Uterus (tissue), 4 donors: ENCODE results near the gene AHNAK. TPM values are rescaled to one million over a fixed set of nuclear protein-coding genes. Genes with fewer than 3 reads are reported as not detected.

ENCODE experiments used
- DNase-seq, 2 donors: peaks; one replicate each; pipeline ENCODE4 v3.0.0-alpha.2; 2019 to 2020
- H3K27ac ChIP-seq, 2 donors: fragments of 200-600 bp; sonication (generic); 1 replicate in 1 of 2; 2 replicates in 1 of 2; pipeline ENCODE4 v1.5.1; 2016 to 2018
- H3K27me3 ChIP-seq, 2 donors: fragments of 200-600 bp; sonication (generic); one replicate each; pipeline ENCODE4 v1.5.1; 2018 to 2019; ENCODE audit warnings: control low read depth in 1 of 2
- H3K36me3 ChIP-seq, 2 donors: fragments of 200-600 bp; sonication (generic); one replicate each; pipeline ENCODE4 v1.5.1; 2019; ENCODE audit warnings: control low read depth in 1 of 2
- H3K4me1 ChIP-seq, 2 donors: fragments of 200-600 bp; sonication (generic); one replicate each; pipeline ENCODE4 v1.5.1; 2018 to 2019; ENCODE audit warnings: control low read depth in 1 of 2
- H3K4me3 ChIP-seq, 2 donors: fragments of 200-600 bp; sonication (generic); 1 replicate in 1 of 2; 2 replicates in 1 of 2; pipeline ENCODE4 v1.5.1; 2018 to 2019; ENCODE audit warnings: mild to moderate bottlenecking in 1 of 2
- H3K9me3 ChIP-seq, 2 donors: fragments of 200-600 bp; sonication (generic); one replicate each; pipeline ENCODE4 v1.5.1; 2019; ENCODE audit warnings: control low read depth in 1 of 2
- CTCF ChIP-seq, 4 experiments: fragments of 200-600 bp in 2 of 4; fragments of 450-650 bp in 2 of 4; sonication (generic) in 2 of 4; IDR thresholded peaks; one replicate each; pipeline ENCODE4 v1.5.1; 2016 to 2019; ENCODE audit warnings: antibody characterized with exemption in 4 of 4, mild to moderate bottlenecking in 2 of 4, moderate library complexity in 1 of 4
- POLR2A ChIP-seq, 2 donors: fragments of 450-650 bp; IDR thresholded peaks; one replicate each; pipeline ENCODE4 v1.6.1; 2016; ENCODE audit warnings: antibody characterized with exemption in 2 of 2, mild to moderate bottlenecking in 1 of 2, moderate library complexity in 1 of 2
- intact Hi-C: fragments of 100-400 bp; cut with DNase I; formaldehyde crosslinking; loops from one replicate; pipeline ENCODE4 v1.15.1; 2023; ENCODE audit warnings: low total_unique reads
- total RNA-seq, 4 donors: library from RNA; depleted of rRNA in 3 of 4; stranded (reverse); fragments of >200 nt in 3 of 4; gene quantifications; one replicate each; pipeline versions ENCODE4 v1.1.0 to v1.2.4, GENCODE V29; 2014 to 2023
- donor health status: DM: yes; HTN: yes; CAD: no.

AHNAK gene
- total RNA-seq, 4 donors from 2014 or later: 452 to 1,353 (median 779) TPM

GRCh38 chr11:62496676-62497075, 49.9 kb downstream of the AHNAK start:
- Histone ChIP-seq H3K27me3 (no peaks in the 10 kb centered on the region), H3K4me3 (no peak overlapping the region), H3K9me3 (no peaks in the 10 kb centered on the region), H3K36me3 (no peaks in the 10 kb centered on the region), H3K4me1 (peaks cover 0 to 4% of the 10 kb centered on the region in 2 donors), H3K27ac (no peak overlapping the region)
- DNase-seq: no peak
- intact Hi-C loops: no loop called here
- TF ChIP-seq CTCF (IDR thresholded peaks at IDR 0.05): no peak
- no peak for TF ChIP-seq POLR2A (IDR thresholded peaks at IDR 0.05)

- H3K4me1 ChIP-seq: no peaks in the 10 kb centered on the region
- H3K27me3 ChIP-seq: no peaks in the 10 kb centered on the region
- no peaks in the 10 kb centered on the region for H3K9me3 ChIP-seq
- intact Hi-C loops: no loop called here
- no peaks in the 10 kb centered on the region for H3K36me3 ChIP-seq
- H3K4me3 ChIP-seq: no peak overlapping the region
- no peak for DNase-seq
- H3K27ac ChIP-seq: no peak overlapping the region
- TF ChIP-seq CTCF (IDR thresholded peaks at IDR 0.05): no peak
- no peak for TF ChIP-seq POLR2A (IDR thresholded peaks at IDR 0.05)
Observed at GRCh38 chr11:62494246-62494645, 52.4 kb downstream of the AHNAK start.

GRCh38 chr11:62493801-62494200, 52.8 kb downstream of the AHNAK start:
- Histone ChIP-seq H3K9me3 (no peaks in the 10 kb centered on the region), H3K4me3 (no peak overlapping the region), H3K27me3 (no peaks in the 10 kb centered on the region), H3K27ac (no peak overlapping the region), H3K36me3 (no peaks in the 10 kb centered on the region), H3K4me1 (no peaks in the 10 kb centered on the region)
- DNase-seq: no peak
- intact Hi-C loops: no loop called here
- TF ChIP-seq POLR2A (IDR thresholded peaks at IDR 0.05): no peak

GRCh38 chr11:62492586-62492985, 54.0 kb downstream of the AHNAK start:
- intact Hi-C loops: no loop called here
- DNase-seq: no peak
- Histone ChIP-seq H3K9me3 (no peaks in the 10 kb centered on the region), H3K27me3 (no peaks in the 10 kb centered on the region), H3K4me1 (no peaks in the 10 kb centered on the region), H3K27ac (no peak overlapping the region), H3K36me3 (no peaks in the 10 kb centered on the region), H3K4me3 (no peak overlapping the region)
- TF ChIP-seq CTCF (IDR thresholded peaks at IDR 0.05) (no peak), POLR2A (IDR thresholded peaks at IDR 0.05) (no peak)

DNA sequence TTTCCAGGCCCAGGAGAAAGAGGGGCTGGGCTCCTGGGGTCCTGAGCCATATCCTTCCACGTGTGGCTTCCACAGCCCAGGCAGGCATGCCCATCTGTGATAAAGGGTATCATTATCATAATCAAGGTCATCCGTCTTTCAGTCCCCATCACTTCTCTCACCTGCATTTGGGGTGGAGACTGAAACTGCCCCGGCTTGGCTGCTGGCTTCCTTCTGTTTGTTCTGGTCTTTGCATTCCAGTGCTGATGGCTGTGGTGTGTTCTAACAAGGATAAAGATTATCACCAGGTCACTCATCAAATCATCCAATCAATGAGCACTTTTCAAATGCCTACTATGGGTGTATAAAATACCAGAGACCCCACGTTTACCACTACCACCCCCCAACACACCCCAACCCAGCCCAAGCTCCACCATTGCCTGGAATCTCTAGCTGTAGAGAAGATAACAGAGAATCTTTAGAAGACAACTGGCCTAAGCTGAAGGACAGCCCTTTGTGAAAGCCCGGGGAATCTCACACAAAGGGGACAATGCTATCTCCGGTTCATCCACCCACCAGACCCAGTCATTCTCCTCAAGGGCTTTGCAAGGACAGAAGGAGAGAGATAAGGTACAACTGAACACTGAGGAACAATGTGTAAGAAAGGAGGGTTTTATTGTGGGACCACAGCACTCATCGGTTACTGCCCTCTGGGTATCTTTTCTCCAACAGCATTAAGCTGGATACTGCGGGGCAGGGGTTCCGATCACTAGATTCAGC, 54.9 kb downstream of the AHNAK start:
- intact Hi-C loops: no loop called here
- no peak for TF ChIP-seq POLR2A (IDR thresholded peaks at IDR 0.05)
- TF ChIP-seq CTCF (IDR thresholded peaks at IDR 0.05): no peak
- Histone ChIP-seq H3K27ac (no peak overlapping the region), H3K4me3 (no peak overlapping the region), H3K4me1 (no peaks in the 10 kb centered on the region), H3K36me3 (no peaks in the 10 kb centered on the region), H3K9me3 (no peaks in the 10 kb centered on the region), H3K27me3 (no peaks in the 10 kb centered on the region)
- DNase-seq: no peak
